IMR-90 (cell line): Measurements from ENCODE around the gene ATG14. TPM values are rescaled to one million over a fixed set of nuclear protein-coding genes. Genes with fewer than 3 reads are reported as not detected.

ENCODE experiments used
- ATAC-seq: fragments of 200-7000 bp; cut with Tn5 transposase; 2 replicates; pipeline ENCODE4 v1.9.1; 2020; ENCODE audit warnings: low read depth, mild to moderate bottlenecking, moderate library complexity
- BruUV-seq: library from RNA; stranded (reverse); fragments of 400-500 nt; replicated peaks from 2 replicates; lab custom pipeline; 2021; lab: Mats Ljungman, UMichigan
- CTCF ChIA-PET: fragments of 300-600 bp; formaldehyde crosslinking; extraction: SDS; loops from one replicate; lab custom pipeline; 2021; ENCODE audit warnings: antibody characterized with exemption; lab: Yijun Ruan, JAX
- POLR2A ChIA-PET: fragments of 300-600 bp; sonication (Branson Sonifier 250); formaldehyde crosslinking; loops from one replicate; lab custom pipeline; 2022; ENCODE audit warnings: antibody characterized with exemption; ENCODE audit not compliant: unreplicated experiment; lab: Charles Lee
- DNase-seq: peaks from one replicate; pipeline ENCODE4 v3.0.0; 2013
- H2AFZ ChIP-seq: replicated peaks from 2 replicates; pipeline ENCODE3; 2013; ENCODE audit warnings: low read length, mild to moderate bottlenecking; ENCODE audit not compliant: poor library complexity
- H2AK5ac ChIP-seq: 2 replicates; pipeline ENCODE4 v1.6.1; 2013; ENCODE audit warnings: low read depth, low read length, inconsistent platforms
- H2AK9ac ChIP-seq: replicated peaks from 2 replicates; pipeline ENCODE3; 2013; ENCODE audit warnings: mild to moderate bottlenecking, low read depth, low read length, moderate library complexity; ENCODE audit not compliant: poor library complexity
- H2BK120ac ChIP-seq: 2 replicates; pipeline ENCODE4 v1.6.1; 2013; ENCODE audit warnings: low read depth, low read length, inconsistent platforms
- H2BK15ac ChIP-seq: 3 replicates; pipeline ENCODE4 v1.6.1; 2013; ENCODE audit warnings: low read depth, low read length, inconsistent platforms
- H2BK20ac ChIP-seq: 2 replicates; pipeline ENCODE4 v1.6.1; 2013; ENCODE audit warnings: low read depth, mild to moderate bottlenecking, inconsistent platforms, low read length, moderate library complexity
- H2BK5ac ChIP-seq: 2 replicates; pipeline ENCODE4 v1.6.1; 2013; ENCODE audit warnings: mild to moderate bottlenecking, low read depth, low read length, inconsistent platforms; ENCODE audit not compliant: poor library complexity, severe bottlenecking
- H3K14ac ChIP-seq: replicated peaks from 2 replicates; pipeline ENCODE4 v1.6.1; 2013; ENCODE audit warnings: low read depth, low read length, inconsistent platforms
- H3K18ac ChIP-seq: 2 replicates; pipeline ENCODE4 v1.6.1; 2013; ENCODE audit warnings: low read depth, low read length, control low read depth
- H3K23ac ChIP-seq: 2 replicates; pipeline ENCODE4 v1.6.1; 2013; ENCODE audit warnings: low read depth, low read length, inconsistent platforms
- H3K27ac ChIP-seq: 2 replicates; pipeline ENCODE4 v1.5.1; 2013; ENCODE audit warnings: mild to moderate bottlenecking, control low read depth, low read length; ENCODE audit not compliant: insufficient read depth
- H3K27me3 ChIP-seq: 2 replicates; pipeline ENCODE4 v1.6.1; 2013; ENCODE audit warnings: low read length; ENCODE audit not compliant: control insufficient read depth, insufficient read depth
- H3K36me3 ChIP-seq: 2 replicates; pipeline ENCODE4 v1.6.1; 2013; ENCODE audit warnings: low read length, mixed read lengths; ENCODE audit not compliant: control insufficient read depth, insufficient read depth
- H3K4ac ChIP-seq: 2 replicates; pipeline ENCODE4 v1.6.1; 2013; ENCODE audit warnings: low read depth, low read length, inconsistent platforms
- H3K4me1 ChIP-seq: 2 replicates; pipeline ENCODE4 v1.6.1; 2013; ENCODE audit warnings: low read length, mixed read lengths; ENCODE audit not compliant: control insufficient read depth, insufficient read depth
- H3K4me2 ChIP-seq: 2 replicates; pipeline ENCODE4 v1.6.1; 2013; ENCODE audit warnings: low read depth, mild to moderate bottlenecking, control low read depth, low read length, moderate library complexity
- H3K4me3 ChIP-seq: 2 replicates; pipeline ENCODE4 v1.5.1; 2013; ENCODE audit warnings: low read depth, mild to moderate bottlenecking, control low read depth, low read length, moderate library complexity; ENCODE audit not compliant: insufficient read depth
- H3K56ac ChIP-seq: 2 replicates; pipeline ENCODE4 v1.6.1; 2013; ENCODE audit warnings: low read length, inconsistent platforms; ENCODE audit not compliant: insufficient read depth; ENCODE audit errors: extremely low read depth
- H3K79me1 ChIP-seq, 2 experiments: 2 replicates each; pipeline ENCODE4 v1.6.1; 2013; ENCODE audit warnings: low read length in 2 of 2, inconsistent platforms in 1 of 2, low read depth in 1 of 2
- H3K9ac ChIP-seq: 2 replicates; pipeline ENCODE4 v1.6.1; 2013; ENCODE audit warnings: low read depth, low read length, control low read depth
- H3K9me1 ChIP-seq: 2 replicates; pipeline ENCODE4 v1.6.1; 2013; ENCODE audit warnings: low read length, inconsistent platforms; ENCODE audit not compliant: insufficient read depth
- H3K9me3 ChIP-seq: 2 replicates; pipeline ENCODE4 v1.6.1; 2013; ENCODE audit warnings: low read length; ENCODE audit not compliant: control insufficient read depth, insufficient read depth
- H4K20me1 ChIP-seq: 2 replicates; pipeline ENCODE4 v1.6.1; 2013; ENCODE audit warnings: low read length, inconsistent platforms; ENCODE audit not compliant: insufficient read depth
- H4K5ac ChIP-seq: 2 replicates; pipeline ENCODE4 v1.6.1; 2013; ENCODE audit warnings: mild to moderate bottlenecking, low read depth, low read length, control low read depth
- H4K8ac ChIP-seq, 2 experiments: 2 replicates each; pipeline ENCODE4 v1.6.1; 2013; ENCODE audit warnings: low read depth in 2 of 2, low read length in 2 of 2, control low read depth in 1 of 2, inconsistent platforms in 1 of 2
- H4K91ac ChIP-seq: 2 replicates; pipeline ENCODE4 v1.6.1; 2013; ENCODE audit warnings: low read depth, low read length, inconsistent platforms; ENCODE audit not compliant: insufficient read depth
- BHLHE40 ChIP-seq: fragments of 150-350 bp; IDR thresholded peaks from 2 replicates; pipeline ENCODE4 v1.6.1; 2016; ENCODE audit warnings: mild to moderate bottlenecking, low read depth, low read length
- CEBPB ChIP-seq: IDR thresholded peaks from 2 replicates; pipeline ENCODE4 v1.6.1; 2012; ENCODE audit warnings: low read depth, low read length, improper control_type of control experiment
- CHD1 ChIP-seq: IDR thresholded peaks from 2 replicates; pipeline ENCODE4 v1.6.1; 2012; ENCODE audit warnings: low read depth, low read length, improper control_type of control experiment
- ELK1 ChIP-seq: fragments of 150-350 bp; IDR thresholded peaks from 2 replicates; pipeline ENCODE4 v1.6.1; 2016; ENCODE audit warnings: low read depth, mild to moderate bottlenecking, low read length, moderate library complexity, borderline replicate concordance
- FOS ChIP-seq: fragments of 150-350 bp; IDR thresholded peaks from 2 replicates; pipeline ENCODE4 v1.6.1; 2016; ENCODE audit warnings: low read depth, low read length
- MXI1 ChIP-seq: IDR thresholded peaks from 2 replicates; pipeline ENCODE4 v1.6.1; 2012; ENCODE audit warnings: low read depth, mild to moderate bottlenecking, low read length, moderate library complexity, borderline replicate concordance
- RFX5 ChIP-seq: IDR thresholded peaks from 2 replicates; pipeline ENCODE4 v1.8.0; 2012; ENCODE audit warnings: low read depth, mild to moderate bottlenecking, low read length, moderate library complexity
- SMC3 ChIP-seq: fragments of 150-350 bp; IDR thresholded peaks from 2 replicates; pipeline ENCODE4 v1.6.1; 2016; ENCODE audit warnings: low read depth, mild to moderate bottlenecking, antibody characterized with exemption, low read length, moderate library complexity
- USF2 ChIP-seq: fragments of 150-350 bp; IDR thresholded peaks from 2 replicates; pipeline ENCODE4 v1.6.1; 2017; ENCODE audit warnings: mild to moderate bottlenecking, antibody characterized with exemption, low read length, low read depth
- WGBS, 2 experiments: methylation state at CpG; one replicate each; pipeline versions ENCODE4 v1.1.5 to v1.1.7; 2013; ENCODE audit warnings: missing lambda C conversion rate in 2 of 2; ENCODE audit not compliant: insufficient read length in 1 of 2; ENCODE audit errors: extremely low coverage in 2 of 2; 5-methylcytosine and 5-hydroxymethylcytosine counted together
- dilution Hi-C: fragments of 300-500 bp; cut with HindIII; formaldehyde crosslinking; loops from one replicate; pipeline ENCODE4 v1.14.3; 2018; ENCODE audit warnings: low sequenced_read_pairs; ENCODE audit not compliant: unreplicated experiment
- in situ Hi-C: fragments of 300-500 bp; cut with MboI; formaldehyde crosslinking; loops from 3 replicates; pipeline ENCODE4 v1.14.3; 2019; ENCODE audit warnings: low sequenced_read_pairs, inconsistent platforms, mixed read lengths
- intact Hi-C: fragments of 100-400 bp; cut with micrococcal nuclease; formaldehyde crosslinking; loops from 2 replicates; pipeline ENCODE4 v1.10.0; 2022
- polyA plus RNA-seq, 3 experiments: library from polyadenylated mRNA; depleted of rRNA; stranded (reverse); fragments of >200 nt; gene quantifications; 2 replicates each; pipeline ENCODE4 v1.2.3, GENCODE V29; 2012; ENCODE audit warnings: low replicate concordance in 1 of 3
- total RNA-seq: library from RNA; depleted of rRNA; stranded (reverse); fragments of >200 nt; gene quantifications from 2 replicates; pipeline ENCODE4 v1.2.3, GENCODE V29; 2012

The ATG14 gene
- total and polyA plus RNA-seq, 2 of the 4 experiments (the other 2 are of a cell fraction) = 5.0 to 12.4 TPM

GRCh38 chr14:55381561-55381960, 30.1 kb downstream of the ATG14 start:
- H4K20me1 ChIP-seq = no peaks in the 10 kb centered on the region
- H2AK5ac ChIP-seq = peak overlapping the region; percentile 95
- 0 out of 2 replicates have a peak overlapping the region, but pooled peaks have one; percentile 85 for H2BK20ac ChIP-seq
- H3K4me1 ChIP-seq = peaks cover 13% of the 10 kb centered on the region
- TF ChIP-seq BHLHE40 (no peak), MXI1 (no peak), SMC3 (no peak), USF2 (no peak), RFX5 (no peak), FOS (no peak), CHD1 (no peak), CEBPB (no peak), ELK1 (no peak)
- in situ Hi-C loops = no loop called here
- H4K5ac ChIP-seq = peak overlapping the region; percentile 15; the same call in 1 of the 2 replicates
- ChIA-PET CTCF (interaction anchor here (2.5 kb wide), 1 partner anchor 27 kb away, joined by 6 read pairs; no protein-coding TSS in a partner anchor), POLR2A (no interaction called here)
- H3K18ac ChIP-seq = peak overlapping the region; percentile 27; the same call in 1 of the 2 replicates
- dilution Hi-C loops = no loop called here
- H3K27me3 ChIP-seq = no peaks in the 10 kb centered on the region
- peaks cover 3 to 19% of the 10 kb centered on the region in 2 experiments; a peak in 2 of 4 replicates for H3K79me1 ChIP-seq
- peaks cover 13% of the 10 kb centered on the region for H3K9me1 ChIP-seq
- no peak overlapping the region for H3K27ac ChIP-seq
- no peak overlapping the region for H3K4ac ChIP-seq
- H3K4me2 ChIP-seq = no peak overlapping the region
- intact Hi-C loops = no loop called here
- H2BK120ac ChIP-seq = peak overlapping the region; percentile 12; the same call in 1 of the 2 replicates
- DNase-seq = no peak
- peaks cover 35% of the 10 kb centered on the region for H3K36me3 ChIP-seq
- H4K91ac ChIP-seq = no peak overlapping the region
- no peak for ATAC-seq
- H3K4me3 ChIP-seq = no peak overlapping the region
- no peaks in the 10 kb centered on the region for H3K9me3 ChIP-seq
- H3K14ac ChIP-seq = 0 out of 2 replicates have a peak overlapping the region, but pooled peaks have one; percentile 72
- BruUV-seq = no TSS peak
- WGBS, 2 experiments = no CpG with 5 or more reads among the region's 2 CpGs
- H3K56ac ChIP-seq = no peak overlapping the region
- H3K9ac ChIP-seq = no peak overlapping the region
- peak overlapping the region; percentile 99; the same call in 2 of the 3 replicates for H2BK15ac ChIP-seq
- peak overlapping the region in 1 of 2 experiments; percentile 60; a peak in 2 of 4 replicates for H4K8ac ChIP-seq
- H2BK5ac ChIP-seq = peak overlapping the region; percentile 53
- 0 out of 2 replicates have a peak overlapping the region, but pooled peaks have one; percentile 45 for H3K23ac ChIP-seq
- H2AFZ ChIP-seq = no peak overlapping the region
- H2AK9ac ChIP-seq = no peak overlapping the region
